Mesendoderm (in vitro differentiated cells): ENCODE data around the gene OXSR1. TPM values are rescaled to one million over a fixed set of nuclear protein-coding genes. Genes with fewer than 3 reads are reported as not detected.

ENCODE experiments used
- DNase-seq: peaks from one replicate; pipeline ENCODE4 v3.0.0; 2013
- H2AK5ac ChIP-seq: 2 replicates; pipeline ENCODE4 v1.6.1; 2013; ENCODE audit warnings: low read length, inconsistent platforms
- H2BK120ac ChIP-seq: 2 replicates; pipeline ENCODE4 v1.6.1; 2013; ENCODE audit warnings: low read depth, mild to moderate bottlenecking, low read length, moderate library complexity, mixed read lengths
- H2BK15ac ChIP-seq: replicated peaks from 2 replicates; pipeline ENCODE4 v1.6.1; 2013; ENCODE audit warnings: low read depth, mild to moderate bottlenecking, moderate library complexity
- H2BK5ac ChIP-seq: 2 replicates; pipeline ENCODE4 v1.6.1; 2013; ENCODE audit warnings: low read length, inconsistent platforms
- H3K18ac ChIP-seq: 2 replicates; pipeline ENCODE4 v1.6.1; 2013; ENCODE audit warnings: mild to moderate bottlenecking, low read length, mixed read lengths
- H3K23ac ChIP-seq: one replicate; pipeline ENCODE4 v1.6.1; 2013; ENCODE audit warnings: low read length
- H3K27ac ChIP-seq: 2 replicates; pipeline ENCODE4 v1.5.1; 2013; ENCODE audit warnings: low read depth, mild to moderate bottlenecking, inconsistent platforms, low read length, moderate library complexity
- H3K27me3 ChIP-seq: 2 replicates; pipeline ENCODE4 v1.6.1; 2013; ENCODE audit warnings: low read length, control low read depth, mild to moderate bottlenecking, inconsistent platforms; ENCODE audit not compliant: insufficient read depth, poor library complexity
- H3K36me3 ChIP-seq: 2 replicates; pipeline ENCODE4 v1.6.1; 2013; ENCODE audit warnings: low read length, inconsistent platforms; ENCODE audit not compliant: control insufficient read depth, insufficient read depth
- H3K4ac ChIP-seq: one replicate; pipeline ENCODE4 v1.6.1; 2013; ENCODE audit warnings: low read depth, mild to moderate bottlenecking, low read length, moderate library complexity
- H3K4me1 ChIP-seq: 2 replicates; pipeline ENCODE4 v1.6.1; 2013; ENCODE audit warnings: low read depth, low read length, inconsistent platforms; ENCODE audit not compliant: control insufficient read depth
- H3K4me2 ChIP-seq: 2 replicates; pipeline ENCODE4 v1.6.1; 2013; ENCODE audit warnings: low read length
- H3K4me3 ChIP-seq: 2 replicates; pipeline ENCODE4 v1.5.1; 2013; ENCODE audit warnings: mild to moderate bottlenecking, low read length
- H3K56ac ChIP-seq: one replicate; pipeline ENCODE4 v1.6.1; 2013; ENCODE audit warnings: low read length
- H3K79me1 ChIP-seq: 2 replicates; pipeline ENCODE4 v1.6.1; 2013; ENCODE audit warnings: low read length, inconsistent platforms
- H3K79me2 ChIP-seq: 2 replicates; pipeline ENCODE4 v1.6.1; 2013; ENCODE audit warnings: mild to moderate bottlenecking, low read length; ENCODE audit not compliant: control insufficient read depth, insufficient read depth
- H3K9ac ChIP-seq: 2 replicates; pipeline ENCODE4 v1.6.1; 2013; ENCODE audit warnings: low read length, inconsistent platforms
- H4K5ac ChIP-seq: one replicate; pipeline ENCODE4 v1.6.1; 2013; ENCODE audit warnings: low read length
- H4K8ac ChIP-seq: one replicate; pipeline ENCODE4 v1.6.1; 2013; ENCODE audit warnings: low read depth, mild to moderate bottlenecking, control low read depth, low read length, moderate library complexity
- WGBS: extraction: QIAGEN DNeasy Blood & Tissue Kit; methylation state at CpG from one replicate; pipeline ENCODE4 v1.1.7; 2013; ENCODE audit warnings: low lambda C conversion rate, missing lambda C conversion rate; ENCODE audit not compliant: insufficient coverage; ENCODE audit errors: extremely low coverage; 5-methylcytosine and 5-hydroxymethylcytosine counted together
- polyA plus RNA-seq, 2 experiments: library from polyadenylated mRNA; stranded (reverse); fragments of 200-250 nt; gene quantifications; one replicate each; pipeline ENCODE4 v1.2.3, GENCODE V29; 2013

Gene OXSR1
- 24.2 TPM for polyA plus RNA-seq (2013, experiment 1 of 2)
- polyA plus RNA-seq (2013, experiment 2 of 2): 24.6 TPM

DNA sequence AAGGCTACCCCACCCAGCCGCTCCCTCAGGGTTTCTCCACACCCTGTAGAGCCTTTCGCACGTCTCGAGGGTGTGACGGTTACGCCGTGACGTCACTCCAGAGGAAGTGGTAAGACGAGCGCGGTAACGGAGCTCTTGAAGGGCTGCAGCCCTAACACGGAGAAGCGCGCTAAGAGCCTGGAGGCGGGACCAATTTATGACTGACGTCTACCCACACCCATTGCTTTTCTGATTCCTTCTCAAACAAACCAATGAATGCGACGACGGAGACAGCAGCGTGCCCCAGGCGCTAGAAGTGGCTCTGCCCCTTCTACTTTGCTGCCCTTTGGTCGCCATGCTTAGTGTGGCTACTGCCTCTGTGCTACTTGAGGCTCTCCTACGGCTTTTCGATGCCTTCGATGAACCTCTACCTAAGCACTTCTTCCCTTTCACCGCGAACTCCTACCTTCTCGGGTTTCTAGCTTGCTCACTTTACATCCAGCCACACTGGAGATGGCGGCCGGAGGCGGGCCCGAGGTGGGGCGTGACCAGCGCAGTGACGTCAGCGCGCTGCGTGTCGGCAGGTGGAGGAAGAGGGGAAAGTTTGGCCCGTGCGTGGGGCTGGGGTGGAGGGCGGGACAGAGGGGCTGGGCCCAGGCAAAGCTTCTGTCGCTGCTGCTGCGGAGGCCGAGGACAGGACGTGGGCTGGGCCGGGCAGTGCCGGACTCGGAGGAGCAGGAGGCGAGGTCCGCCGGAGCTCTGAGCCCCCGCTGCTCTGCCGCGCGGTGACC, at the start of gene OXSR1:
OXSR1 (plus strand) TSS at position 586 of the 770 bp plus-strand sequence. CDS start 340 bp downstream, outside the sequence.
- Histone ChIP-seq H3K79me2 (peaks cover 33% of the 10 kb centered on the region), H2AK5ac (no peak within 1 kb of the TSS), H4K8ac (no peak within 1 kb of the TSS), H3K27ac (peak within 1 kb of the TSS; percentile 70), H3K4me3 (peak within 1 kb of the TSS; percentile 84), H3K27me3 (no peaks in the 10 kb centered on the region), H3K4ac (peak within 1 kb of the TSS; percentile 62), H4K5ac (peak within 1 kb of the TSS; percentile 98), H3K9ac (peak within 1 kb of the TSS; percentile 90), H2BK5ac (peak within 1 kb of the TSS; percentile 97), H3K56ac (peak within 1 kb of the TSS; percentile 99), H2BK15ac (no peak within 1 kb of the TSS), H3K79me1 (peaks cover 8% of the 10 kb centered on the region), H3K36me3 (no peaks in the 10 kb centered on the region), H3K4me2 (peak within 1 kb of the TSS; percentile 86), H3K23ac (peak within 1 kb of the TSS; percentile 59), H3K18ac (peak within 1 kb of the TSS; percentile 86), H2BK120ac (no peak within 1 kb of the TSS), H3K4me1 (no peaks in the 10 kb centered on the region)
- WGBS: no CpG with 5 or more reads among the region's 57 CpGs
- peak; percentile 99 for DNase-seq

DNA sequence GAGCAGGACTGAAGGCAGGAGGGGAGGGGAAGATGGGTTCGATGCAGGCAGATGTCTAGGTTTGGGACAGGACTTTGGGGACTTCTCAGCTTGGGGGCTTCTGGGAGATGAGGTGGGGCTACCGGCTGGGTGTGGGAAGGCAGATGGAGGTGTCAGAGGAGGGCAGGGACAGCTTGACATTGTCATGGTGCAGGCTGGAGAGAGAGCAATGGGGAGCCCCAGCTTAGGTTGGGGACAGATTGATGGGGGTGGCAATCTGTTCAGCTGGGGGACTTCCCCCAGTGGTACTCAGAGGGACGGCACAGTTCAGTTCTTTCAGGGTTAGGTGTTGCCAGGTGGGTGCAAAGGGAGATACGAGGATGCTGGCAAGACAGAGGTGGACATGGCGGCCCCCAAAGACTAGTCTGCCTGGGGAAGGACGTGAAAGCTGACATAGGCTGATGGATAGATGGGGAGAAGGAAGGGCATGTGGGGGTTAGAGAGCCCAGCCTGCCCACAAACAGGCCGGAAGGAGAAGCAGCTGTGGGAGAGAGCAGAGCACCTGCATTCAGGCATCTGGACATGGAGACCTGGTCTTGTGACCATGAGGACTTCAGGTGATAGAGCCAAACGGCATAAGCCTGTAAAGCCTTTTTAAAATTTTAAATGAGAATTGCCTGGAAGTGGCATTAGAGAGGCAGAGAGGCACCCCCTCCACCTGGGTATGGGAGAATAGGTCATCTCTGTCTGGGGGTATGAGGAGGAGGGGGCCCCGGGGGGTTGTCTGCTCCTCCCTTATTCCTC, 49.5 kb upstream of the OXSR1 start:
- no CpG with 5 or more reads among the region's 9 CpGs for WGBS
- Histone ChIP-seq H3K4ac (no peak overlapping the region), H3K79me2 (no peaks in the 10 kb centered on the region), H2AK5ac (no peak overlapping the region), H3K56ac (no peak overlapping the region), H3K27ac (no peak overlapping the region), H3K18ac (no peak overlapping the region), H2BK5ac (no peak overlapping the region), H4K8ac (no peak overlapping the region), H3K9ac (no peak overlapping the region), H4K5ac (no peak overlapping the region), H2BK120ac (no peak overlapping the region), H3K79me1 (no peaks in the 10 kb centered on the region), H3K4me1 (no peaks in the 10 kb centered on the region), H3K27me3 (no peaks in the 10 kb centered on the region), H2BK15ac (no peak overlapping the region), H3K36me3 (no peaks in the 10 kb centered on the region), H3K23ac (no peak overlapping the region), H3K4me3 (no peak overlapping the region), H3K4me2 (no peak overlapping the region)
- no peak for DNase-seq

DNA sequence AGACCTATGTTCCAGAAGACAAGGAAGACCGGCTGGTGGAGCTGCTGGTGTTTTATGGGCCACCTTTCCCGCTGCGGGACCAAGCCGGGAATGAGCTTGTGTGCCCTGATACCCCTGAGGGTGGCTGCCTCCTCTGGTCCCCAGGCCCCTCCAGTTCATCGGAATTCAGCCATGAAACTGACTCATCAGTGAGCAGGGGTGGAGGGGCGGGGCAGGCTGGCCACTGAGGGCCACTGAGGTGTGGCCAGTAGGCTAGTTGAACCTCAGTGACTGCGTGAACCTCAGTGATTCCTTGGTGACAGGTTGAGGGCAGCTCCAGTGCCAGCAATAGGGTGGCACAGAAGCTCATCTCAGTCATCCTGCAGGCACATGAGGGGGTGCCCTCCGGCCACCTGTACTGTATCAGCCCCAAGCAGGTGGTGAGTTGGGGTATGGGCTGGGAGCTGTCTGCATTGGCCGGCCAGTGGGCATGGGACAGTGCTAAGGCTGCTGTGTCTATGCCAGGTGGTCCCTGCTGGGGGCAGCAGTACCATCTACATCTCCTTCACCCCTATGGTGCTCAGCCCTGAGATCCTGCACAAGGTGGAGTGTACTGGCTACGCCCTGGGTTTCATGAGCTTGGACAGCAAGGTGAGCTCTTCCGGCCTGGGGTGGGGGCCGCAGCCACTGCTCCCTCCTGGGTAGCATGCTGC, 48.7 kb upstream of the OXSR1 start:
- no peaks in the 10 kb centered on the region for H3K36me3 ChIP-seq
- no peak overlapping the region for H4K8ac ChIP-seq
- H3K18ac ChIP-seq: no peak overlapping the region
- no peak overlapping the region for H2BK5ac ChIP-seq
- H2AK5ac ChIP-seq: no peak overlapping the region
- no peak overlapping the region for H4K5ac ChIP-seq
- no peak overlapping the region for H2BK15ac ChIP-seq
- H3K9ac ChIP-seq: no peak overlapping the region
- H3K23ac ChIP-seq: no peak overlapping the region
- no peak overlapping the region for H3K27ac ChIP-seq
- no CpG with 5 or more reads among the region's 12 CpGs for WGBS
- no peak overlapping the region for H3K4me2 ChIP-seq
- H3K4me1 ChIP-seq: no peaks in the 10 kb centered on the region
- H3K79me1 ChIP-seq: no peaks in the 10 kb centered on the region
- DNase-seq: no peak
- H3K79me2 ChIP-seq: no peaks in the 10 kb centered on the region
- H3K4ac ChIP-seq: no peak overlapping the region
- no peaks in the 10 kb centered on the region for H3K27me3 ChIP-seq
- H3K4me3 ChIP-seq: no peak overlapping the region
- no peak overlapping the region for H2BK120ac ChIP-seq
- H3K56ac ChIP-seq: no peak overlapping the region

DNA sequence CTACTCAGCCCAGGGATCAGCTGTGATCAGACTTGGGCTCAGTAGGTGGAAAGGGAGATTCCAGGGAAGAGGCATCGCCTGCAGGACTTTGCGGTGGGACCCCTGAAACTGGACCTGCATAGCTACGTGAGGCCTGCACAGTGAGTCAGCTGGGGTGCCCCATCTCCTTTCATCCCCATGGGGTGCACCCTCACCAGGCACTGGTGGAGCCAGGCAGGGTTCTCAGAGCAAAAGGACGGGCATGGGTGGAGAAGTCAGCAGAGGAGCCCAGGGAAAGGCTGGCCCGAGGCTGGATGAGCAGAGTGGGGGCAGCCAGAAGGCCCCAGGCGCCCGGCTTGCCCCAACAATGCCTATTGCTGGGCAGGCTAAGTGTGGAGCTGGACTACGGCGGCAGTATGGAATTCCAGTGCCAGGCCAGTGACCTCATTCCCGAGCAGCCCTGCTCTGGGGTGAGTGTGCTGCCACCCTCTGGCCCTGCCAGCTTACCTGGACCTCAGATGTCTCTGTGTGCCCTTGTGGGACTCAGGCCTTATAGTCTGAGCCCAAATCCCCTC, 48.1 kb upstream of the OXSR1 start:
- Histone ChIP-seq H2BK120ac (no peak overlapping the region), H3K56ac (no peak overlapping the region), H2AK5ac (no peak overlapping the region), H3K36me3 (no peaks in the 10 kb centered on the region), H3K27me3 (no peaks in the 10 kb centered on the region), H3K79me2 (no peaks in the 10 kb centered on the region), H3K18ac (no peak overlapping the region), H4K8ac (no peak overlapping the region), H4K5ac (no peak overlapping the region), H2BK15ac (no peak overlapping the region), H3K4me1 (no peaks in the 10 kb centered on the region), H3K23ac (no peak overlapping the region), H3K4me3 (no peak overlapping the region), H3K79me1 (no peaks in the 10 kb centered on the region), H3K4me2 (no peak overlapping the region), H3K27ac (no peak overlapping the region), H3K9ac (no peak overlapping the region), H2BK5ac (no peak overlapping the region), H3K4ac (no peak overlapping the region)
- DNase-seq: no peak
- WGBS: no CpG with 5 or more reads among the region's 10 CpGs

DNA sequence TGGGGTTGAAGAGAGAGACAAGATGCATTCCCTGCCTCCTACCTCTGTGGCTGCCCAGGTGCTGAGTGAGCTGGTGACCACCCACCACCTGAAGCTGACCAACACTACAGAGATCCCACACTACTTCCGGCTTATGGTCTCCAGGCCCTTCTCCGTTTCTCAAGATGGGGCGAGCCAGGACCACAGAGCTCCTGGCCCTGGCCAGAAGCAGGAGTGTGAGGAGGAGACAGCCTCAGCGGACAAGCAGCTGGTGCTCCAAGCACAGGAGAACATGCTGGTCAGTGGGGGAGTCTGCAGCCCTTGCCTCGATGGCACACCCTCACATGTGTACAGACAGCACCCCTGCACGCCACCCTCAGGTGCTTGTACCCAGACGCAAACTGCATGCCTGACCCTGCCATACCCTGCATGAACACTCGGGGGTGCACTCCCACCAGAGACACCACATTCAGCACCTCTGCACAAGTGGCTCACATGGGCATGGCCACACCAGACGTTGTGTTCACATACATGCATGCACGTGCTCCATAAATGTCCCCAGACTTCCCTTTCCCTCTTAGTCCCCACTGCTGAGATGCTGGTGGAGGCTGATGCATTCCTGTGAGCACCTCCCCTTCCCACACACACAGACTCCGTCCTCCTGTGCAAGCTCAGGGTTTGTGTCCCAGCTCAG, 47.5 kb upstream of the OXSR1 start:
- Histone ChIP-seq H4K5ac (no peak overlapping the region), H3K27me3 (no peaks in the 10 kb centered on the region), H4K8ac (no peak overlapping the region), H2BK5ac (no peak overlapping the region), H3K18ac (no peak overlapping the region), H2BK15ac (no peak overlapping the region), H3K79me1 (no peaks in the 10 kb centered on the region), H3K9ac (no peak overlapping the region), H2BK120ac (no peak overlapping the region), H3K27ac (no peak overlapping the region), H3K23ac (no peak overlapping the region), H3K4ac (no peak overlapping the region), H3K4me3 (no peak overlapping the region), H3K79me2 (no peaks in the 10 kb centered on the region), H3K56ac (no peak overlapping the region), H2AK5ac (no peak overlapping the region), H3K4me1 (no peaks in the 10 kb centered on the region), H3K4me2 (no peak overlapping the region), H3K36me3 (no peaks in the 10 kb centered on the region)
- WGBS: no CpG with 5 or more reads among the region's 11 CpGs
- peak; percentile 63 for DNase-seq
